Motor neuron (in vitro differentiated cells): ENCODE results near the gene MYBPC2. TPM values are rescaled to one million over a fixed set of nuclear protein-coding genes. Genes with fewer than 3 reads are reported as not detected.
"Not testable (repeated sequence)": the region's sequence is repeated elsewhere in the genome, so short reads cannot be mapped to it uniquely, and the experiment has no call there.

Experiments used
- ATAC-seq, 8 experiments: fragments of 200-7000 bp; cut with Tn5 transposase; replicated peaks in 6 of 8; 2 replicates each; pipeline ENCODE4 v1.8.0; 2021; ENCODE audit warnings: mild to moderate bottlenecking in 8 of 8, moderate library complexity in 8 of 8
- H3K27ac ChIP-seq, 2 donors: fragments of 250-450 bp; sonication (Bioruptor Pico); 2 replicates each; pipeline ENCODE4 v1.9.0; 2021; ENCODE audit warnings: antibody characterized with exemption in 2 of 2, mild to moderate bottlenecking in 2 of 2, moderate library complexity in 1 of 2
- H3K4me1 ChIP-seq, 2 donors: fragments of 250-450 bp; sonication (Bioruptor Pico); replicated peaks in 1 of 2; 2 replicates each; pipeline ENCODE4 v1.6.1; 2021; ENCODE audit warnings: antibody characterized with exemption in 2 of 2, mild to moderate bottlenecking in 2 of 2, moderate library complexity in 1 of 2
- H3K4me3 ChIP-seq, 5 donors: fragments of 250-450 bp; sonication (Bioruptor Pico); 2 replicates each; pipeline ENCODE4 v1.9.0; 2021; ENCODE audit warnings: antibody characterized with exemption in 5 of 5, mild to moderate bottlenecking in 5 of 5, moderate library complexity in 4 of 5
- WGBS, 10 experiments: fragments of 450-650 bp; shearing (Covaris generic); methylation state at CpG; one replicate each; pipeline ENCODE4 v1.0.0; 2022; 5-methylcytosine and 5-hydroxymethylcytosine counted together
- in situ Hi-C, 9 experiments: fragments of 400-800 bp; cut with MboI; loops; one replicate each; pipeline ENCODE4 v1.15.0; 2021; ENCODE audit warnings: low sequenced_read_pairs in 9 of 9, low pct_unique_long_range_greater_than_20kb in 2 of 9; ENCODE audit not compliant: unreplicated experiment in 9 of 9
- total RNA-seq, 8 experiments: library from RNA; unstranded; fragments of 300-600 nt; gene quantifications; 2 replicates each; pipeline versions ENCODE4 v1.2.3 to v1.2.4, GENCODE V29; 2022

Gene MYBPC2
- total RNA-seq, 8 experiments from 2014 or later = 0.04 to 0.27 (median 0.11) TPM; not detected in 4

DNA sequence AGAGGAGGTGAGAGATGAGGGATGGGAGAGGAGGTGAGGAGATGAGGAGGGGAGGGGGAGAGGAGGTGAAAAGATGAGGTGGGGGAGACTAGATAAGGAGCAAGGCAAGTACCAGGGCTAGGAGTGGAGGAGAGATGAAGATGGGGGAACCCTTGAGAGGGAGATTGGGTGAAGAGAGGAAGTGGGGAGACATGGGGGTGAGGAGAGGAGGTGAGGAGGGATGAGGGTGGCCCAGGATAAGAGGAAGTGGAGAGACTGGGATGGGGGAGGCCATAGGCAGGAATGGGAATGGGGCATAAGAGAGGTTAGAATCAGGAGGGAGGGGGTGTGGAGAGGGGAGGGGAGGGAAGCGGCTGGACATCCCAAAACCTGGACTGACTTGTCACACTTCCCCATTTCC is 26.9 kb downstream of the MYBPC2 start:
- Histone ChIP-seq H3K27ac (no peak overlapping the region), H3K4me3 (no peak overlapping the region), H3K4me1 (no peaks in the 10 kb centered on the region)
- no peak for ATAC-seq
- in situ Hi-C loops = loop anchor here in 3 of 9 experiments (10.0 to 25.0 kb wide), 2 partner anchors 95 to 97 kb away; partner anchors contain the start of gene NAPSA (in 3 of the 3)
- WGBS, 10 experiments = no CpG with 5 or more reads among the region's 1 CpG

GRCh38 chr19:50460161-50460765 is 27.6 kb downstream of the MYBPC2 start:
- peak in 7 of 8 experiments; percentile 41 to 84 (median 67) for ATAC-seq
- in situ Hi-C loops = loop anchor here in 3 of 9 experiments (10.0 to 25.0 kb wide), 2 partner anchors 95 to 98 kb away; partner anchors contain the start of gene NAPSA (in 3 of the 3)
- Histone ChIP-seq H3K27ac (no peak overlapping the region), H3K4me1 (peaks cover 0 to under 1% of the 10 kb centered on the region in 2 donors), H3K4me3 (no peak overlapping the region)
- 10 to 70% (median 59%) methylated on average over 1 to 11 of the region's 13 CpGs; no CpG with 5 or more reads in 2 of the 10 experiments for WGBS, 10 experiments

DNA sequence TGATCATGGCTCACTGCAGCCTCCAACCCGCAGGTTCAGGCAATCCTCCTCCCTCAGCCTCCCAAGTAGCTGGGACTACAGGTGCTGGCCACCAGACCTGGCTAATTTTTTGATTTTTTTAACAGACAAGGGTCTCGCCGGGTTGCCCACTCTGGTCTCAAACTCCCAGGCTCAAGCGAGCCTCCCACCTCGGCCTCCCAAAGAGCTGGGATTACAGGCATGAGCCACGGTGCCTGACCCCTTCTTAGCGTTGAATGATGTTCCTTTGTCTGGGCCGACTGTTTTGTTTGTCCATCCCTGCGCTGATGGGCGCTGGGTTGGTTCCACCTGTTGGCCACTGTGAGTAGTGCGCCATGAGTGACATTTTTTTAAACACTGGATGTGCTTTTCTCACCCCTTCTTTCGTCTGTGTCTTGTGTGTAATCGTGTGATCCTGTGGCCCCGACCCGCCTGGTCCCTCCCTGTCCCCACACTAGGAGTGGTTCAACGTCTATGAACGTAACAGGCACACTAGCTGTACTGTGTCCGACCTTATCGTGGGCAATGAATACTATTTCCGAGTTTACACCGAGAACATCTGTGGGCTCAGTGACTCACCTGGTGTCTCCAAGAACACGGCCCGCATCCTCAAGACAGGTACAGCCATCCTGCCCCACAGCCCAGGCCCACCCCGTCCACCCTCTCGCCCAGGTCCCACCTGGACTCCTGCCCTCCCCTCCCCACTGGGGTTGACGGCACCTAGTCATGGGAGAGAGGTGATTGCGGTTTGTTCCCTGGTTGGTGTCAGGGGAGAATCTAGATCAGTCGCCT is 28.6 kb downstream of the MYBPC2 start:
- WGBS, 10 experiments = 0 to 36% (median 20%) methylated on average over 1 to 16 of the region's 28 CpGs; no CpG with 5 or more reads in 2 of the 10 experiments
- in situ Hi-C loops = loop anchor here in 3 of 9 experiments (10.0 to 25.0 kb wide), 2 partner anchors 96 to 99 kb away; partner anchors contain the start of gene NAPSA (in 3 of the 3)
- Histone ChIP-seq H3K4me3 (no peak overlapping the region), H3K27ac (no peak overlapping the region), H3K4me1 (peaks cover 8 to 10% of the 10 kb centered on the region in 2 donors)
- peak; percentile 17 to 83 (median 34) for ATAC-seq

DNA sequence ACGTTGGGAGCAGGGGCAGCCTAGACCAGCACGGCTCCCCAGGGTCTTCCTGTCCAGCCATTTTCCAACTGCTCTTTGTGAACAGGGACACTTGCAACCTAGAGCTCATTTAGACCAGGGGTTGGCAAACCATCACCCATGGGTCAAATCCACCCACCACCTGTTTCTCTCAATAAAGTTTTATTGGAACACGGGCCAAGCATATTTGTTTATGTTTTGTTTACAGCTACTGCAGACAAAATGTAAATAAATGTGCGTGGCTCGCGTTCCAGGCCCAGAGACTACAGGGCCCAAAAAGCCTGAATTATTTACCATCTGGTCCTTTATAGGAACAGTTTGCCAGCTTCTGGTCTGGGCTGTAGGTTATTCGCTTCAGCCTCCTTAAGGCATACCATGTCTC is 30.3 kb downstream of the MYBPC2 start:
- H3K27ac ChIP-seq = no peak overlapping the region
- H3K4me3 ChIP-seq = no peak overlapping the region
- WGBS, 10 experiments = 27 to 100% (median 60%) methylated on average over 1 to 7 of the region's 7 CpGs; no CpG with 5 or more reads in 1 of the 10 experiments
- H3K4me1 ChIP-seq = peaks cover 16 to 22% of the 10 kb centered on the region in 2 donors
- in situ Hi-C loops = loop anchor here in 3 of 9 experiments (10.0 to 25.0 kb wide), 2 partner anchors 98 to 101 kb away; partner anchors contain the start of gene NAPSA (in 3 of the 3)
- ATAC-seq = no peak

GRCh38 chr19:50464348-50464747 is 31.7 kb downstream of the MYBPC2 start:
- peaks cover 16 to 22% of the 10 kb centered on the region in 2 donors for H3K4me1 ChIP-seq
- H3K4me3 ChIP-seq = no peak overlapping the region
- in situ Hi-C loops = loop anchor here in 3 of 9 experiments (10.0 to 25.0 kb wide), 2 partner anchors 100 to 102 kb away; partner anchors contain the start of gene NAPSA (in 3 of the 3)
- no peak for ATAC-seq
- H3K27ac ChIP-seq = no peak overlapping the region
- 48 to 84% (median 81%) methylated on average over 5 to 10 of the region's 19 CpGs; no CpG with 5 or more reads in 5 of the 10 experiments for WGBS, 10 experiments

DNA sequence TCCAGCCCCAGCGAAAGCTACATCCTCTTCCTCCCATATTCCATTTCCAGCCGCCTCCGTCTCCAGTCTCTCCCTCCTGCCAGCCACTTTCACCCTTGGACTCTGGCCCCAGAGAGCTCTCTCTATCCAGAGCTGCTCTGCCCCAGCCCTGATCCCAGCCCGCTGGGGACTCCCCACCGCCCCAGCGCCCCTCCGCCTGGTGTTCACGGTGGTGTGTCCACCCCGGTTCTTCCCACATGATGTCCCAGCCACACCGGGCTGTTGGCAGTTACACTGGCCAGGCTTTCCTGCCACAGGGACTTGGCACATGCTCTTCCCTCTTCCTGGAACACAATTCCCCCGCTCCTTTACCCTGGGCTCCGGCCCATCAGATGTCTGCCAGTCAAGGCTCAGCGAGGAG is 32.3 kb downstream of the MYBPC2 start:
- ATAC-seq = no peak

DNA sequence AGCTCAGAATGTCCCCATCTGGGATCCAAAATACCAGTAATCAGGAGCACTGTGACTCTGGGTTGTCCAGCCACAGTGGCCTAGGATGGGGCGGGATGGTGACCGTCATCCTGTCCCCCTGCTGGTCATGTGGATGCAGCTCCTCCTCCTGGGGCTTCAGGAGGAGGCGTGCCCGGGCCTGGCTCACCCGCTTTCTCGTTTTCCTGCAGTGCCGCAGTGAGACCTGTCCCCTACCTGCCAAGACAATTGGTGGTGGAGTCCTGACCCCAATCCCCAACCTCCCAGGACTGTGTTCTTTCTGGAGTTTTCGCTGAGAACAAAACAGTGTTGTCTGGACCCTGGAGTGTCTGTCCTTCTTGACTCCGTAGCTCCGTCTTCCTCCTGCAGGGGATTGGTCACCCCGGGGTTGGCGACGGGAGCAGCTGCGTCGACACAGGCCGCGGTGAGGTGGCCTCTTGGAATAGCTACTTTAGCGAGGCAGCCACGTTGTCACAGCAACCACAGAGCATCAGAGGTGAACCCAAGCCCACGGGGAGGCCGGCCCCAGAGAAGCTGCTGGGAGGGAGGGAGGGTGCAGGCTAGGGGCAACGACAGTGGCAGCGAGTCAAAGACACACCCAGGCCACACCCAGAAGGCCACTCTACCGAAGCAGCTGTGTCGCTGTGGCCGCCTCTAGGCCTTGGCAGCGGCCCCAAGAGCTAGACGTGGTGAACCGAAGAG is 33.5 kb downstream of the MYBPC2 start:
- peaks cover 16 to 22% of the 10 kb centered on the region in 2 donors for H3K4me1 ChIP-seq
- ATAC-seq = peak; percentile 63 to 90 (median 83)
- no peak overlapping the region for H3K4me3 ChIP-seq
- in situ Hi-C loops = loop anchor here in 3 of 9 experiments (10.0 to 25.0 kb wide), 2 partner anchors 101 to 104 kb away; partner anchors contain the start of gene NAPSA (in 3 of the 3)
- 15 to 70% (median 30%) methylated on average over 2 to 19 of the region's 29 CpGs; no CpG with 5 or more reads in 3 of the 10 experiments for WGBS, 10 experiments
- peak overlapping the region; percentile 53 to 83 for H3K27ac ChIP-seq

More for the DNA sequence above, 32.3 kb downstream of the MYBPC2 start:
- Histone ChIP-seq H3K4me1 (peaks cover 16 to 22% of the 10 kb centered on the region in 2 donors), H3K4me3 (no peak overlapping the region), H3K27ac (no peak overlapping the region)
- in situ Hi-C loops = loop anchor here in 3 of 9 experiments (10.0 to 25.0 kb wide), 2 partner anchors 100 to 103 kb away; partner anchors contain the start of gene NAPSA (in 3 of the 3)
- WGBS, 10 experiments = 100% methylated on average over 1 to 3 of the region's 13 CpGs; no CpG with 5 or more reads in 8 of the 10 experiments

DNA sequence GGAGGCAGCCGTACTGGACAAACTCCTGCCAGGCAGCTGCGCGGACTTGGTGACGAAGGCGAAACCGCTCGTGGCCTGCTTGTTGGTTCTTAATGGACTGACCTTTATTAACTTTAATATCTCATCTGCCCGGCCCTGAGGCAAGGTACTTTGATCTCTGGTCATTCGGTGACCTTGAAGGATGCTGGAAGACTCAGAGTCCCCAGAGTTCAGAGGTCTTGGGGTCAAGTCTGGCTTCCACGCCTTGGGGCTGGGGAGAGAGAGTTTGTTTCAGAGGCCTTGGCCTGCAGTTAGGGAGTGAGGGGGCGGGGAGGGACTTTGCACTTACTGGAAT is 34.0 kb downstream of the MYBPC2 start:
- Histone ChIP-seq H3K4me3 (no peak overlapping the region), H3K4me1 (peaks cover 16 to 22% of the 10 kb centered on the region in 2 donors), H3K27ac (peak overlapping the region; percentile 53 to 83)
- ATAC-seq = no peak
- WGBS, 10 experiments = 54 to 89% (median 85%) methylated on average over 4 to 7 of the region's 11 CpGs; no CpG with 5 or more reads in 7 of the 10 experiments
- in situ Hi-C loops = loop anchor here in 3 of 9 experiments (10.0 to 25.0 kb wide), 2 partner anchors 102 to 104 kb away; partner anchors contain the start of gene NAPSA (in 3 of the 3)

GRCh38 chr19:50467566-50467965 is 34.9 kb downstream of the MYBPC2 start:
- H3K27ac ChIP-seq = no peak overlapping the region
- 72 to 100% (median 77%) methylated on average over 1 to 8 of the region's 18 CpGs; no CpG with 5 or more reads in 6 of the 10 experiments for WGBS, 10 experiments
- ATAC-seq = no peak
- peaks cover 16 to 22% of the 10 kb centered on the region in 2 donors for H3K4me1 ChIP-seq
- H3K4me3 ChIP-seq = no peak overlapping the region
- in situ Hi-C loops = loop anchor here in 3 of 9 experiments (10.0 to 25.0 kb wide), 2 partner anchors 103 to 105 kb away; partner anchors contain the start of gene NAPSA (in 3 of the 3)

DNA sequence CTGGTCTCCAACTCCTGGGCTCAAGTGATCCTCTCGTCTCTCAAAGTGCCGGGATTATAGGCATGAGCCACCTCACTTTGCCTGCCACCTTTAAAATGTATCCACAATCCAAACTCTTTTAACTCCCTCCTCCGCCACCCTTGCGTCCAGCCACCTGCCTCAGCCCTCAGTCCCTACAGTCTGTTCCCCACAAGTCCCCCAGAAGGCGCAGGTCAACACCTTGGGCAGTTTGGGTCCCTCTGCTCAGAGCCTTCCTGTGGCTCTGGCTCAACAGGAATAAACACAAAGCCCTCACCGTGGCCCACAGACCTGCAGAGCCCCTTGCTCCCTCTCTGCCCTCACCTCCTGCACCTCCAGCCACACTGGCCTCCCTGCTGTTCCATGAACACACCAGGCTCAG is 36.1 kb downstream of the MYBPC2 start:
- in situ Hi-C loops = loop anchor here in 3 of 9 experiments (10.0 to 25.0 kb wide), 2 partner anchors 104 to 107 kb away; partner anchors contain the start of gene NAPSA (in 3 of the 3)
- ATAC-seq = no peak
- Histone ChIP-seq H3K4me3 (no peak overlapping the region), H3K27ac (no peak overlapping the region), H3K4me1 (peaks cover 16 to 22% of the 10 kb centered on the region in 2 donors)
- WGBS, 10 experiments = 40 to 100% (median 71%) methylated on average over 1 to 5 of the region's 6 CpGs; no CpG with 5 or more reads in 3 of the 10 experiments

GRCh38 chr19:50473336-50473735 is 40.6 kb downstream of the MYBPC2 start:
- in situ Hi-C loops = loop anchor here in 2 of 9 experiments (25.0 kb wide), 1 partner anchor 111 kb away; the partner anchor contains the start of gene NAPSA (in 2 of the 2)
- ATAC-seq, H3K27ac ChIP-seq, H3K4me3 ChIP-seq, H3K4me1 ChIP-seq: not testable (repeated sequence)
- WGBS, 10 experiments = 4 to 100% (median 37%) methylated on average over 1 to 3 of the region's 3 CpGs

DNA sequence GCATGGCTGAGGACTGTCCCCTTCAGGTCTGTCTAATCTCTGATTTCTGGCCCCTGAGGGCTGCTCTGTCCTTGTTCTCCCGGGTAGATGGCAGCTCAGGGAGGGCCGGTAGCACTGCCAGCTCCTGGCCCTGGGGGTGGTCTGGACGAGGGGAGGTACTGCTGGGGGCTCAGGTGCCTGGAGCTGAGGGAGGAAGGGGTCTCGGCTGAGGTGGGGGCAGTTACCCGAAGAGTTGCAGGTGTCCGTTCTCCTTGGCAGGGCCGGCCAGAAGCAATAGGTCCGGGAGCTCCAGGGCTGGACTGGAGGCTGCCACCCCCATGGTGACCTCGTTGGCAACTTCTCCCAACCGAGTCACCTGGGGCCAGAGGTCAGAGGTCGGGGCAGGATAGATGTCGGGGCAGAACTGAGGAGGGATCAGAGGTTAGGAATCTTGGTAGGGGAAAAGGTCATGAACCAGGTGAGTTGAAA is 42.4 kb downstream of the MYBPC2 start:
- in situ Hi-C loops = no loop called here
- H3K4me1 ChIP-seq = peaks cover 5 to 9% of the 10 kb centered on the region in 2 donors
- no peak overlapping the region for H3K4me3 ChIP-seq
- H3K27ac ChIP-seq = no peak overlapping the region
- WGBS, 10 experiments = 50 to 71% (median 71%) methylated on average over 2 to 4 of the region's 12 CpGs; no CpG with 5 or more reads in 7 of the 10 experiments
- no peak for ATAC-seq
